Sigmoid colon (tissue), 3 donors: ENCODE data around the gene VMO1.

Experiments used
- CTCF ChIP-seq, 4 experiments: fragments of 450-650 bp in 3 of 4; fragments of 200-600 bp in 1 of 4; IDR thresholded peaks; one replicate each; pipeline ENCODE4 v1.5.1; 2016 to 2019; ENCODE audit warnings: antibody characterized with exemption in 4 of 4, mild to moderate bottlenecking in 3 of 4, moderate library complexity in 2 of 4
- POLR2A ChIP-seq, 2 donors: fragments of 450-650 bp; IDR thresholded peaks; one replicate each; pipeline ENCODE4 v1.6.1; 2016; ENCODE audit warnings: antibody characterized with exemption in 2 of 2, mild to moderate bottlenecking in 2 of 2, moderate library complexity in 2 of 2

GRCh38 chr17:4772235-4772613 lies 13.9 kb downstream of the VMO1 start:
- TF ChIP-seq POLR2A (IDR thresholded peaks at IDR 0.05) (no peak), CTCF (IDR thresholded peaks at IDR 0.05) (no peak)
